ENCODE measurements around the gene CFTR.

CFTR gene

DNA sequence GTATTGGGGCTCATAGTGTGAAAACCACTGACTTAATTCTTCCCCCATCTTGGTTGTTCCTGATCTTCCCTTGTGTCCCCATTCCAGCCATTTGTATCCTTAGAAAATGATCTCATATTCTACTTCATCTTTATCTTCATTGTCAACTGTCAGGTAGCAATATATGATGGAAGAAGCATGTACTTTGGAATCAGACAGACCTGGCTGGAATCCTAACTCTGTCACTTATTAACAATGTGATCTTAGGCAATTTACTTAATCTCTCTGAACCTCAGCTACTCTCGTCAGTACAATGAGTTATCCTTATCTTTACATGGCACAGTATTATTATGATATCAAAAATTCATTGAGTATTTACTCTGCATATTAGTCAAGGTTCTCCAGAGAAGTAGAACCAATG, 10.1 kb downstream of the CFTR start:
- Histone ChIP-seq H3K27ac (ENCODE audit: extremely low read depth, low read depth, low read length) (no peak overlapping the region), H3K4me1 (ENCODE audit: control insufficient read depth, insufficient read depth, low read length) (no peaks in the 10 kb centered on the region), H3K9me3 (ENCODE audit: control insufficient read depth, insufficient read depth, low read depth, low read length) (no peaks in the 10 kb centered on the region), H3K36me3 (ENCODE audit: control insufficient read depth in 2 of 2, insufficient read depth in 1 of 2, low read length in 2 of 2) (no peaks in the 10 kb centered on the region), H3K4me3 (ENCODE audit: low read depth, low read length) (no peak overlapping the region)
- TF ChIP-seq ZNF214 (tag by site-specific recombination; IDR thresholded peaks at IDR 0.05; ENCODE audit: borderline replicate concordance) (no peak), ZNF768 (tag by site-specific recombination; IDR thresholded peaks at IDR 0.05) (no peak), ZIC2 (tag by site-specific recombination; IDR thresholded peaks at IDR 0.05) (no peak), MEIS1 (CRISPR knock-in tag; IDR thresholded peaks at IDR 0.05; ENCODE audit: borderline replicate concordance) (no peak), ZNF433 (tag by site-specific recombination; IDR thresholded peaks at IDR 0.05; ENCODE audit: low read depth) (no peak), ZNF548 (tag by site-specific recombination; IDR thresholded peaks at IDR 0.05) (no peak), ZNF610 (tag by site-specific recombination; IDR thresholded peaks at IDR 0.05; ENCODE audit: borderline replicate concordance) (no peak), ZBTB17 (tag by site-specific recombination; IDR thresholded peaks at IDR 0.05) (no peak), ZNF112 (tag by site-specific recombination; IDR thresholded peaks at IDR 0.05) (no peak), ZNF155 (tag by site-specific recombination; IDR thresholded peaks at IDR 0.05) (no peak), IKZF3 (tag by site-specific recombination; IDR thresholded peaks at IDR 0.05) (no peak), ZNF585B (tag by site-specific recombination; IDR thresholded peaks at IDR 0.05) (no peak), ZNF677 (tag by site-specific recombination; IDR thresholded peaks at IDR 0.05) (no peak)
- TF ChIP-seq, protein P1, sequence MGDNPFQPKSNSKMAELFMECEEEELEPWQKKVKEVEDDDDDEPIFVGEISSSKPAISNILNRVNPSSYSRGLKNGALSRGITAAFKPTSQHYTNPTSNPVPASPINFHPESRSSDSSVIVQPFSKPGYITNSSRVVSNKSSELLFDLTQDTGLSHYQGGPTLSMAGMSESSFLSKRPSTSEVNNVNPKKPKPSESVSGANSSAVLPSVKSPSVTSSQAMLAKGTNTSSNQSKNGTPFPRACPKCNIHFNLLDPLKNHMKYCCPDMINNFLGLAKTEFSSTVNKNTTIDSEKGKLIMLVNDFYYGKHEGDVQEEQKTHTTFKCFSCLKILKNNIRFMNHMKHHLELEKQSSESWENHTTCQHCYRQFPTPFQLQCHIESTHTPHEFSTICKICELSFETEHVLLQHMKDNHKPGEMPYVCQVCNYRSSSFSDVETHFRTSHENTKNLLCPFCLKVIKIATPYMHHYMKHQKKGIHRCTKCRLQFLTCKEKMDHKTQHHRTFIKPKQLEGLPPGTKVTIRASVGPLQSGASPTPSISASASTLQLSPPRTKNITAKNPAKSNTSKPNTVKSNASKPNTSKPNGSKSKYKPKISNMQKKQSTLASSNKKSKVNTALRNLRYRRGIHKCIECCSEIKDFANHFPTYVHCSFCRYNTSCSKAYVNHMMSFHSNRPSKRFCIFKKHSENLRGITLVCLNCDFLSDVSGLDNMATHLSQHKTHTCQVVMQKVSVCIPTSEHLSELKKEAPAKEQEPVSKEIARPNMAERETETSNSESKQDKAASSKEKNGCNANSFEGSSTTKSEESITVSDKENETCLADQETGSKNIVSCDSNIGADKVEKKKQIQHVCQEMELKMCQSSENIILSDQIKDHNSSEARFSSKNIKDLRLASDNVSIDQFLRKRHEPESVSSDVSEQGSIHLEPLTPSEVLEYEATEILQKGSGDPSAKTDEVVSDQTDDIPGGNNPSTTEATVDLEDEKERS (tag by site-specific recombination; IDR thresholded peaks at IDR 0.05) = no peak
- TF ChIP-seq, protein P2, sequence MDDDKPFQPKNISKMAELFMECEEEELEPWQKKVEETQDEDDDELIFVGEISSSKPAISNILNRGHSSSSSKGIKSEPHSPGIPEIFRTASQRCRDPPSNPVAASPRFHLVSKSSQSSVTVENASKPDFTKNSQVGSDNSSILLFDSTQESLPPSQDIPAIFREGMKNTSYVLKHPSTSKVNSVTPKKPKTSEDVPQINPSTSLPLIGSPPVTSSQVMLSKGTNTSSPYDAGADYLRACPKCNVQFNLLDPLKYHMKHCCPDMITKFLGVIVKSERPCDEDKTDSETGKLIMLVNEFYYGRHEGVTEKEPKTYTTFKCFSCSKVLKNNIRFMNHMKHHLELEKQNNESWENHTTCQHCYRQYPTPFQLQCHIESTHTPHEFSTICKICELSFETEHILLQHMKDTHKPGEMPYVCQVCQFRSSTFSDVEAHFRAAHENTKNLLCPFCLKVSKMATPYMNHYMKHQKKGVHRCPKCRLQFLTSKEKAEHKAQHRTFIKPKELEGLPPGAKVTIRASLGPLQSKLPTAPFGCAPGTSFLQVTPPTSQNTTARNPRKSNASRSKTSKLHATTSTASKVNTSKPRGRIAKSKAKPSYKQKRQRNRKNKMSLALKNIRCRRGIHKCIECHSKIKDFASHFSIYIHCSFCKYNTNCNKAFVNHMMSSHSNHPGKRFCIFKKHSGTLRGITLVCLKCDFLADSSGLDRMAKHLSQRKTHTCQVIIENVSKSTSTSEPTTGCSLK (tag by site-specific recombination; IDR thresholded peaks at IDR 0.05) = no peak
- ChIA-PET POLR2A (no interaction called here), CTCF (no interaction called here)

DNA sequence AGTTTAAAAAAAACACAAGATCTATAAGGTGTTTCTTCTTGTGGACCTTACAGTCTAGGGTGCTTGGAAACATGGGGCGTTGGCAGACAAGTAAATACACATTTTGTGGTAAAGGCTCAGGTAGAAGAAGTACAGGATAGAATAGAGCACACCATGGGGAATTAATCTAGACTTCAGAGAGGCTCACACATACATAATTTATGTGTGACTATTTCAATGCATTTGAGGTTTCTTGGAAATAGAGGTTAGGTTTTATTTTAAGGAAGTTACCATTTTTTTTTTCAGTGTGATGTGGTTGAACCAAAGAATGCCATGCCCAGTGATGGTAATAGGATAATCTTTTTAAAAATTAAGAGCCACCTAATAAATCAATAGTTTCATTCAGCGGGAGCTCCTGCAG, 12.8 kb downstream of the CFTR start:
- POLR2A ChIA-PET = no interaction called here
- CTCF ChIA-PET = no interaction called here
- H3K4me1 ChIP-seq (ENCODE audit: control insufficient read depth, insufficient read depth, low read length) = no peaks in the 10 kb centered on the region
- H3K27ac ChIP-seq (ENCODE audit: extremely low read depth, low read depth, low read length) = no peak overlapping the region
- no peak for TF ChIP-seq ZNF121 (tag by site-specific recombination; IDR thresholded peaks at IDR 0.05)
- TF ChIP-seq BCL11A (tag by site-specific recombination; IDR thresholded peaks at IDR 0.05; ENCODE audit: low read depth) = no peak
- no peak for TF ChIP-seq ZFP41 (tag by site-specific recombination; IDR thresholded peaks at IDR 0.05; ENCODE audit: borderline replicate concordance)
- TF ChIP-seq, protein P3, sequence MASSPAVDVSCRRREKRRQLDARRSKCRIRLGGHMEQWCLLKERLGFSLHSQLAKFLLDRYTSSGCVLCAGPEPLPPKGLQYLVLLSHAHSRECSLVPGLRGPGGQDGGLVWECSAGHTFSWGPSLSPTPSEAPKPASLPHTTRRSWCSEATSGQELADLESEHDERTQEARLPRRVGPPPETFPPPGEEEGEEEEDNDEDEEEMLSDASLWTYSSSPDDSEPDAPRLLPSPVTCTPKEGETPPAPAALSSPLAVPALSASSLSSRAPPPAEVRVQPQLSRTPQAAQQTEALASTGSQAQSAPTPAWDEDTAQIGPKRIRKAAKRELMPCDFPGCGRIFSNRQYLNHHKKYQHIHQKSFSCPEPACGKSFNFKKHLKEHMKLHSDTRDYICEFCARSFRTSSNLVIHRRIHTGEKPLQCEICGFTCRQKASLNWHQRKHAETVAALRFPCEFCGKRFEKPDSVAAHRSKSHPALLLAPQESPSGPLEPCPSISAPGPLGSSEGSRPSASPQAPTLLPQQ (tag by site-specific recombination; IDR thresholded peaks at IDR 0.05) = no peak
- TF ChIP-seq ZNF37A (tag by site-specific recombination; IDR thresholded peaks at IDR 0.05) = no peak
- TF ChIP-seq, protein P4, sequence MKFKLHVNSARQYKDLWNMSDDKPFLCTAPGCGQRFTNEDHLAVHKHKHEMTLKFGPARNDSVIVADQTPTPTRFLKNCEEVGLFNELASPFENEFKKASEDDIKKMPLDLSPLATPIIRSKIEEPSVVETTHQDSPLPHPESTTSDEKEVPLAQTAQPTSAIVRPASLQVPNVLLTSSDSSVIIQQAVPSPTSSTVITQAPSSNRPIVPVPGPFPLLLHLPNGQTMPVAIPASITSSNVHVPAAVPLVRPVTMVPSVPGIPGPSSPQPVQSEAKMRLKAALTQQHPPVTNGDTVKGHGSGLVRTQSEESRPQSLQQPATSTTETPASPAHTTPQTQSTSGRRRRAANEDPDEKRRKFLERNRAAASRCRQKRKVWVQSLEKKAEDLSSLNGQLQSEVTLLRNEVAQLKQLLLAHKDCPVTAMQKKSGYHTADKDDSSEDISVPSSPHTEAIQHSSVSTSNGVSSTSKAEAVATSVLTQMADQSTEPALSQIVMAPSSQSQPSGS (tag by site-specific recombination; IDR thresholded peaks at IDR 0.05; ENCODE audit: low read depth) = no peak
- no peaks in the 10 kb centered on the region for H3K9me3 ChIP-seq (ENCODE audit: control insufficient read depth, insufficient read depth, low read depth, low read length)
- H3K4me3 ChIP-seq (ENCODE audit: low read depth, low read length) = no peak overlapping the region
- H3K36me3 ChIP-seq (ENCODE audit: control insufficient read depth in 2 of 2, insufficient read depth in 1 of 2, low read length in 2 of 2) = no peaks in the 10 kb centered on the region
